ENCODE measurements around the gene IFNA1.
"Not testable (repeated sequence)": the region's sequence is repeated elsewhere in the genome, so short reads cannot be mapped to it uniquely, and the experiment has no call there.

The IFNA1 gene

DNA sequence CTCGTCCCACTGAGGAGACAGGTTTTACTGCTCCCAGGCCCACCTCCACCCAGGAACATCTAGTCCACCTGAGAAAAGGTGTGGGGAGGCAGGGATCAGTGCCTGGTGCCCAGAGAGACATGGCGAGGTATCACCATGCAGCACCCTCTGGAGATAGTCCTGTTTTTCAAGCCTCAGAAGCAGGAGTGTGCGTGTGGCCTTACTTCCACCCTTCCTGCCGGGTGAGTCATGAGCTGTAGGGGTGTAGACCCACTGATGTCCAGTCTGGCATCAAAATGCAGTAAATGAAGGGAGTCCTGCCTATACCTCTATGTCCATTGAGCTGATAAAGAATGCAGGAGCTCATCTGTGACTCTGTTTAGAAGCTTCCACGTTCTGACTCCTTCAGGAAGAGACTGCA, 9.1 kb downstream of the IFNA1 start:
- DNase-seq, result not testable (repeated sequence)

- no peak for DNase-seq
Observed at GRCh38 chr9:21450733-21451394, 10.6 kb downstream of the IFNA1 start.

DNA sequence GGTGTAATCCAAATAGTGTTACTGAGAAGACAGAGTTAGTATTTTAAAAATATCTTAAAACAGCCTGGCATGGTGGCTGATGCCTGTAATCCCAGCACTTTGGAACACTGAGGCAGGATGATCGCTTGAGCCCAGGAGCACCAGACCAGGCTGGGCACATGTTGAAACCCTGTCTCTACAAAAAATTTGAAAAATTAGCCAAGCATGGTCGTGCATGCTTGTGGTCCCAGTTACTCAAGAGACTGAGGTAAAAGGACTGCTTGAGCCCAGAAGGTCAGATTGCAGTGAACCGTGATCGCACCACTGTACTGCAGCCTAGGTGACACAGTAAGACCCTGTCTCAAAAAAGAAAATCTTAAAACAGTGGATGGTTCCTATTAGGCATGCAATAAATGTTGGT, 12.4 kb downstream of the IFNA1 start:
- DNase-seq, result no peak

DNA sequence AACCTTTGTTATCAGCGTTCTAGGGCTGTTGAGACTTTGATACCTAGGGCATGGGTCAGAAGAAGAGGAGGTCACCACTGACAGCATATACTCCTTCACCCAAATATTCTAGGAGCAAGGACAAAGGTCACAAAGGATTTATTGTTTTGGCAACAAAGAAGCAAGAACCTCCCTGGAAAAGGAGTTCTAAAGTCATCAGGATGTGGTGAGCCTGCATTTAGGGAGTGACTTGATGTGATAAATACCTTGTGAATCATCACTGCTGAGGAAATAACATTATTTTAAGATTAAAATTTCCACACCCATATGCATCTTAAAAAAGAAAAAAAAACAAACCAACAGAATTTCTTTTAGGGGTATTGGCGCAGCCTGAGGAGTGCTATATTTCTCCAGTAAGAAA, 13.9 kb downstream of the IFNA1 start:
- DNase-seq, result no peak

- peak; percentile 57 for DNase-seq
Observed at GRCh38 chr9:21455320-21455719, 15.1 kb downstream of the IFNA1 start.

- DNase-seq, result no peak
Observed at GRCh38 chr9:21461377-21461776, 21.1 kb downstream of the IFNA1 start.

- DNase-seq, result no peak
Observed at GRCh38 chr9:21465138-21465537, 24.9 kb downstream of the IFNA1 start.

DNA sequence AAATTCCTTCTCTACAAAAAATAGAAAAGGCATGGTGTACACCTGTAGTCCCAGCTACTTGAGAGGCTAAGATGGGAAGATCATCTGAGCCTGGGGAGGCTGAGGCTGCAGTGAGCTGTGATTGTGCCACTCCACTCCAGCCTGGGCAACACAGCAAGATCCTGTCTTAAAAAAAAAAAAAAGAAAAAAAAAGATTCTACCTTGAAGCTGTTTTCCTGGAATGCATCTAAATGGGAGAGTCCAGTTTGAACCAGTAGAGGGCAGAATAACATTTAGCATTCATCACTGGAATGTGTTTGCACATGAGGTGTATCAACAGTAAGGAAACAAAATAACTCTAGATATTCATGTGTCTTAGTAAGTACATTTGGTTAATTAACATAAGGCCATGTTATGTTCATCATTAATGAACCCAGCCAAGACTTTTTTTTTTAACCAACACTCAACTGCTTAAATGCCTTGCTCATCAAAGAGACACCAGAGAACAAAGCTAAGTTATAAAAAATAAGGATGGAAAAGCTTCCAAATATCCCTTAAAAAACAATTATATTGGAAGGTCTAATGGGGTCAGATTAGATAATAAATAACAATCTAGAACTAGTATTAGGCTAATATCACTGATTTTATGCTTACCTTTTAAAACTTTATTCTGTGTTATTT, 25.8 kb downstream of the IFNA1 start:
- DNase-seq, result peak; percentile 73

GRCh38 chr9:21470126-21470525, 29.9 kb downstream of the IFNA1 start:
- DNase-seq, result no peak

DNA sequence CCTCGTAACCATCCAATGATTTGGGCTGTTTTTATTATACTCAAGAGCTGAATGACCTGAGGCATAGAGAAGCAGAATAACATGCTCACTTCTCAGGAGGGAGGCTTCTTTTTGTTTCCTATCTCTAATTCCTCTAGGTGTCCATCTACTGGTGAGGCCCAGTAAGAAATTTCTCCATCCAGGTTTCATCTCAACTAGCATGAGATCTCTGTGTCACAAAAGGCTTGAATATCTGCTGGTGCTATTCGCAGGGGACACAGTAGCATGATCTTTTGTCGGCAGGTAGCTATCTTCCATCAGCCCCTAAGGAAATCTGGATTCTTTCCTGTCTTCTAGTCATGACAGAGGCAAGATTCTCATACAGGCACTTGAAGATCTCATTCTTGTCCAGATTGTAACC, 33.0 kb downstream of the IFNA1 start:
- no peak for DNase-seq

- DNase-seq, result peak; percentile 12
Observed at GRCh38 chr9:21477466-21477865, 37.2 kb downstream of the IFNA1 start.

DNA sequence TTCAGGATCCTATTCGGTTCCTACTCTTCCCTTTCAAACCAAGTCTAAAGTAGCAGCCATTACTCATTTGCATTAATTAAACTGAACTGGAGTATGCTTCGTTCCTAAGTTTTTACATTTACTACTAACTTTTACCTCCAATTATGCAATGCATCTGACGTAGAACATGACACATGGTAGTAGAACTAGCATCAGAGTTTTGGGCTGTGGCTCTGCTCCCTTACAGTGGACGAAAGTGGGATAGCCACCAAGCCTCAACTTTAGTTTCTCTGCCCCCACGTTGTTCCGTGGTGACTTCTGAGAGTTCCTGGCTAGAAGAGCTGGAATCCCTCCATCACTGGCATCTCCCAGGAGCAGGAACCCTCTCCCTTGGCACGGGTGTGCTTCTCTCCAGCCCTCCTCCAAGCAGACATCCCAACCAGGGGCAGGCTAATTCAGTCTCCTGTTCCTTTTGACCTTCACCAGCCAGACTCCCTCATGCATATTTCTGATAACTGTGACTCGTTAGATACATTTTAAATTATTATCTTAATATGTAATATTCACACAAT, 39.0 kb downstream of the IFNA1 start:
- DNase-seq, result no peak

DNA sequence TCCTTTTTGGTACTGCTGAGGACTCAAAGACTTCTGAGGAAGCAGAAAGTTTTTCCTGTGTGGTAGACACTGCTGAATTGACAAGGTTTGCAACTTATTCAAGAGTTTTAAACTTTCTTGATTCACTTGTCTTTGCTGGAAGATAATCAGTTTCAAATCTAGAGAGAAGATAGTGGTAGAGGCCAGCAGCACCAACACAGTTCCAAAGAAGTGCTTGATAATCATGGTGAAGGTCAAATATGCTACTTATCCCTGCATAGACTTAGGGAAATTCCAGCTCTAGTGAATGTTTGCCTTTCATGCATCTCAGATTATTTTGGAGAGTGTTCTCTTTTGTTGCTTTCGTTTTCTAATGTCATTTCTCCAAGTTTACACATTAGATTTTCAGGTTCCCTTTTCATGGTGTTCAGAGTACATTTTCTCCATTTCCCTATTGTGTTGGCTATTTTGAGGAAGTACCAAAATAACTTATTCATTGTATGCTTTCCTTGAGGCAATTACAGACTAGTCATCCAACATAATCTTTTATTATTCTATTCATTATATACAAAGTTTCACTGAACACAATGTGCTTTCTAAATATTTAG, 41.3 kb downstream of the IFNA1 start:
- DNase-seq, result peak; percentile 84

DNA sequence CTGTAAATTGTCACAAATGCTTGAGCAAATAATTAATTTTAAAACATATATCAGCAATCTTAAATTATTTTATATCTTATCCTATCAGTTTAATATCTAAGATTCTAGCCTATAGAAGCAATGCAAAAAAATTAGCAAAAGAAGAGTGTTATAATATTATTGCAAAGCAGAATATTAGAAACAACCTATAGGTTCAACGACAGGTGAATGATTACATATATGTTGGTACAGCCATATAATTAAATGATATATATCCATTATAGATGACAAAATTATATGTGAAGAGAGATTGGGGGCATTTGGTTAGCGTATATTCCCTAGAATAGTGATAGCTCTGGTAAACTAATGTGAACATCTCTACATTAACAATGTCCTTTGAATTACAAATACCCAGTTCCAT, 42.0 kb downstream of the IFNA1 start, which contains the start of gene IFNE:
Gene IFNE (minus strand): TSS at position 101 of the 400 bp plus-strand sequence. CDS start 619 bp downstream, outside the sequence.
- DNase-seq, result no peak

All from suppressor macrophage treated with lipopolysaccharide for 4 hours (primary cell).